SW 1271 (cell line): ENCODE measurements around the gene FKBP1B.
"Not testable (repeated sequence)": the region's sequence is repeated elsewhere in the genome, so short reads cannot be mapped to it uniquely, and the experiment has no call there.

ENCODE experiments used
- DNase-seq, 2 experiments: peaks; one replicate each; lab custom pipeline; 2025; lab: John Stamatoyannopoulos, UW

FKBP1B gene

DNA sequence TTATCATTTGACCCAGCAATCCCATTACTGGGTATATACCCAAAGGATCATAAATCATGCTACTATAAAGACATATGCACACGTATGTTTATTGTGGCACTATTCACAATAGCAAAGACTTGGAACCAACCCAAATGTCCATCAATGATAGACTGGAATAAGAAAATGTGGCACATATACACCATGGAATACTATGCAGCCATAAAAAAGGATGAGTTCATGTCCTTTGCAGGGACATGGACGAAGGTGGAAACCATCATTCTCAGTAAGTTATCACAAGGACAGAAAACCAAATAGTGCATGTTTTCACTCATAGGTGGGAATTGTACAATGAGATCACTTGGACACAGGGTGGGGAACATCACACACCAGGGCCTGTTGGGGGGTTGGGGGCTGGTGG, 51.2 kb downstream of the FKBP1B start:
- not testable (repeated sequence) for DNase-seq

DNA sequence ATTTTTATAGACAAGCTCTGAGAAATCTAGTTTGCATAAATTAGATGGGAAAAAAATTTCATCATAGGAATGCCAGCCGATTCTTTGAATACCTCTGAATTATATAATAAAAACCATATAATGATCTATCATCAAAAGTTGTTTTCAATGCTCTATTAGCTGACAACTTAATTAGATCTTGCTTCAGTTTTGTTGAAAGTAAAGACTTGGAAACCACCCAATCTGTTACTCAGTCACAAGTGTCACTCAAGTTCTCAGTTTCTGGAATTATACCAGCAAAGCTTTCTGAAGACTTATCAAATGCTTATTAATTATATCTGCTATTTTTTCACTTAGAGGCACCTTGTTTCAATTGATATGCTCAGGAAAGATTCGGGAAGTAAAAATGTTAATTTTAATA, 52.5 kb downstream of the FKBP1B start:
- no peak for DNase-seq

DNA sequence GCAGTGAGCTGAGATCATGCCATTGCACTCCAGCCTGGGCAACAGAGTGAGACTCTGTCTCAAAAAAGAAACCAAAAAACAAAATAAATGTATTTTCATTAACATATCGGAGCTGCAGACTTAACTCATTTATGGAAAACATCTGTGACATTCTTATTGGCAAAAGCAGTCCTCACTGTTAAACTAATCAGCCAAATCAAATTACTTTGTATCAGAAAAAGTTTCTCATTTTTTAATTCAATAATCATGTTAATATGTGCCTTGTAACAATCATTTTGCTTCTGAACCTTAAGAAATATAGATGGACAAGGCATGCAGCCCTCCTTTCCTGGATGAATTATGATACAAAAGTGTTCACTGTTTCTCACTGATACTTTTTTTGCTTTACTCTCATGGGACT, 53.1 kb downstream of the FKBP1B start:
- no peak for DNase-seq

DNA sequence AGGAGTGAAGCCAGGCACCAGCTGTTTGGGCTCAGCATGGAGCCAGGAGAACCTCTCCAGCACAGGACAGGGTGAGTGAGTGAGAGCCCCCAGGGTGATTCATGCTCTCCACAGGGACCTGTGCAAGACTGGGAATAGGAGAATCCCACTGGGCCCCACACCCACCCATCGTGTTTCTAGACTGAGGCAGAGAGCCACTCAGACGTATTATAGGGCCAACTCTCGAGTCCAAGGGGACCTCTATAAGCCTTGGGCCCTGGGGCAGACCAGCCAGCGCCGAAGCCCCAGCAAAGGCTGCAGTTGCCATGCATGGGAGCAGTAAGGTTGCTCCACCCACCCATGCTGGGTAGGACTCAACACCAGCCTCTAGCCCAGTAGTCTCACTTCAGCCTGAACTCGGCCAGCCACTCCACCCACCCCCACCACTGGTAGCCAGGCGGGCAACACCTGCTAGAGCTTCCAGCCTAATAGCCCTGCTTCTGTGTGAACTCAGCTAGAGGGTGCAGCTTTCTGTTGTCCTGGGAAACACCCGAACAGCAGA, 54.6 kb downstream of the FKBP1B start:
- no peak for DNase-seq

DNA sequence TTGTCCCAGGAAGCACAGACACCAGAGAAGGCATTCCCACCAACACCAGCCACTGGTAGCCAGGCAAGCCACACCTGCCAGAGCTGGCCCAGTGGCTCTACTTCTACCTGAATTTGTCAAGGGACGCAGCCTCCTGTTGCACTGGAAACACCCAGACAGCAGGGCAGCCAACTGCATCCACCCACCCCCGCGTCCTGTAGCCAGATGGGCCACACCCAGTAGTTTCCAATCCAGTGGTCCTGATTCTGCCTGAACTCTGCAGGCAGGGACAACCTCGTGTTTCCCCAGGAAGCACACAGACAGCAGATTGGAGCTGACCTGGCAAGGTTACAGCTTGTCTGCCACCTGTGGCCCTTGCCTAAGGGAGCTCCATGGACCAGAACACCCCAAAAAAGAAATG, 55.4 kb downstream of the FKBP1B start:
- no peak for DNase-seq

DNA sequence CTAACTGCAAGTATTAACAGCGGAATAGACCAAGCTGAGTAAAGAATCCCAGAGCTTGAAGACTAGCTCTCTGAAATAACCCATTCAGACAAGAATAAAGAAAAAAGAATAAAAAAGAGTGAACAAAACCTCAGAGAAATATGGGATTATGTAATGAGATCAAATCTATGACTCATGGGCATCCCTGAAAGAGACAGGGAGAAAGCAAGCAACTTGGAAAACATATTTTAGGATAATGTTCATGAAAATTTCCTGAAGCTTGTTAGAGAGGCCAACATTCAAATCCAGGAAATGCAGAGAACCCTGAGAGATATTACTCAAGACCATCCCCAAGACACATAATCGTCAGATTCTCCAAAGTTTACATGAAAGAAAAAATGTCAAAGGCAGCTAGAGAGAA, 56.3 kb downstream of the FKBP1B start:
- no peak for DNase-seq

DNA sequence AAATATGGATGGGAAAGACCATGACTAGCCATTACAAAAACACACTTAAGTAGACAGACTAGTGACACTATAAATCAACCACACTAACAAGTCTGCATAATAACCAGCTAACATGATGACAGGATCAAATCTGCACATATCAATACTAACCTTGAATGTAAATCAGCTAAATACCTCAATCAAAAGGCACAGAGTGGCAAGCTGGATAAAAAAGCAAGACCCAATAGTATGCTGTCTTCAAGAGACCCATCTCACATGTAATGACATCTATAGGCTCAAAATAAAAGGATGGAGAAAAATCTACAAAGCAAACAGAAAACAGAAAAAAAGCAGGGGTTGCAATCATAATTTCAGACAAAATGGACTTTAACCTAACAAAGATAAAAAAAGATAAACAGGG, 57.2 kb downstream of the FKBP1B start:
- no peak for DNase-seq

DNA sequence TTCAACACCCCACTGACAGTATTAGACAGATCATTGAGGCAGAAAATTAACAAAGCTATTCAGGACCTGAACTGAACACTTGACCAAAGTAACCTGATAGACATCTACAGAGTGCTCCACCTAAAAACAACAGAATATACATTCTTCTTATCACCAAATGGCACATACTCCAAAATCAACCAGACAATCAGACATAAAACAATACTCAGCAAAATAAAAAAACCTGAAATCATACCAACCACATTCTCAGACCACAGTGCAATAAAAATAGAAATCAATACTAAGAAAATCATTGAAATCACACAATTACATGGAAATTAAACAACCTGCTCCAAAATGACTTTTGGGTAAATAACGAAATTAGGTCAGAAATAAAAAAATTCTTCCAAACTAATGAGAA, 57.8 kb downstream of the FKBP1B start:
- DNase-seq, result no peak

DNA sequence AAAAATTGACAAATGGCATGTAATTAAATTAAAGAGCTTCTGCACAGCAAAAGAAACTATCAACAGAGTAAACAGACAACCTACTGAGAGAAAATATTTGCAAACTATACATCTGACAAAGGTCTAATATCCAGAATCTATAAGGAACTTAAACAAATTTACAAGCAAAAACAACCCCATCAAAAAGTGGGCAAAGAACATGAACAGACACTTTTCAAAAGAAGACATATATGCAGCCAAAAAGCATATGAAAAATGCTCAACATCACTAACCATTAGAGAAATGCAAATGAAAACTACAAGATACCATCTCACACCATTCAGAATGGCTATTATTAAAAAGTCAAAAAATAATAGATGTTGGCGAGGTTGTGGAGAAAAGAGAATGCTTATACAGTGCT, 59.9 kb downstream of the FKBP1B start:
- DNase-seq, result not testable (repeated sequence)

DNA sequence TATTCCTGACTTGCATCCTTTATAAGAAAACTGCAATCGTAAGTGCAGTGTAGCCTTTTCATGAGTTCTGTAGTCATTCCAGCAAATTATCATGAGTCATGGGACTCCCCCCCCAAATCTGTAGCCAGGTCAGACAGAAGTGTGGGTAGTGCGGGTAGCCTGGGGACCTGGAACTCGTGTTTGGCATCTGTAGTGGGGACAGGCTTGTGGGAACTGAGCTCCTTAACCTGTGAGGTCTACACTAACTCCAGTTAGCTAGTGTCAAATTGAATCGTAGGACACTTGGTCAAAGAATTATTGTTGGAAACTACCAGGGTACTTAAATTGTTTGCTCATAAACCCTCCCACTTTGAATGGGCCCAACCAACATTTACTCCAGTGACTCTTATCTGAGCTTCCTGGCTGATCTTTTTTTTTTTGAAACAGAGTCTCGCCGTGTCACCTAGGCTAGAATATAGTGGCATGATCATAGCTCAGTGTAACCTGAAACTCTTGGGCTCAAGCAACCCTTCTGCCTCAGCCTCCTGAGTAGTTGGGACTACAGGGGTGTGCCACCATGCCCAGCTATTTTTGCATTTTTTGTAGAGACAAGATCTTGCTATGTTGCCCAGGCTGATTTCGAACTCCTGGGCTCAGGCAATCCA, 61.2 kb downstream of the FKBP1B start:
- DNase-seq, result no peak

DNA sequence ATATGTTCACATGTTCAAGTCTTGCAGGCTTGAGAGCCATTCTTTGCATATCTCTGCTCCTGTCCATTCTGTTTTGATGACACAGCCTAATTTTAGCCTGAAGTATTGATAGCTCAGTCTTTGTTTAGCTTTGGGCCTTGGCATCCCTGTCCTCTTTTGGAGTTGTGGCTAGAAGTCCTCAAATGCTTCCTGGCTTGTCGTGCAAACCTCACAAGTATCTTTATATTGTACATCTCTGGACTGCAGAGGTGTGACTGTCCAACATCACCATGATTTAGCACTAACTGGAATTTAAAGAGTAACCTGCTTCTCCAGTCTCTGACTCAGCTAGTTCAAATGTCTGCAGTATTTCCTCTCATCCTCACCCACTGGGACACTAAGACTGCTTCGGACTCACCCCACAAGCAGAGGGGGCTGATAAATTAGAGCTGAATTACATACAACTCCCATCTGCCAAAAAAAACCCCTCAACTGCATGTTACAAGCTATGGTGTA, 61.9 kb downstream of the FKBP1B start:
- DNase-seq, result no peak
